ENCODE data around the gene ANXA1.
A peak's percentile ranks its signal among the peaks of the same experiment; 100 is the strongest.

The ANXA1 gene

GRCh38 chr9:73151653-73152542 is at the start of gene ANXA1:
TSS of gene ANXA1 (plus strand) at chr9:73151865. CDS start at chr9:73158536, 6,671 bp downstream.
- no peak for DNase-seq

DNA sequence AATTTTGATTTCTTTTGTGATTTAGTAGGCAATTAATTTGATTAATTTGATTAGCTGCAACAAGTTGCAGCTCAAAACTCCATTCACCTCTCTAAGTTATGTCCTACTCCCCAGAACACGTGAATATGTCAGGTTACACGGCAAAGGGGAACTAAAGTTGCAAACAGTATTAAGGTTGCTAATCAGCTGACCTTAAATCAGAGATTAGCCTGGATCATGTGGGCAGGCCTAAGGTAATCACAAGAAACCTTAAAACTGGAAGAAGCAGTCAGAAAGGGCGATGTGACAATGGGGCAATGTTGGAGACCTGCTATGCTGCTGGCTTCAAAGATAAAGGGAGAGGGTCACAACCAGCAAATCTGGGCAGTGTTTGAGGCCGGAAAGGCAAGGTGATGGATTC is 47.3 kb upstream of the ANXA1 start:
- no peak for DNase-seq

GRCh38 chr9:73104921-73105320 is 46.7 kb upstream of the ANXA1 start:
- DNase-seq: no peak

GRCh38 chr9:73107489-73108069 is 44.1 kb upstream of the ANXA1 start:
- DNase-seq: peak; percentile 55 to 61

GRCh38 chr9:73114058-73114457 is 37.6 kb upstream of the ANXA1 start:
- no peak for DNase-seq

GRCh38 chr9:73114958-73115357 is 36.7 kb upstream of the ANXA1 start:
- no peak for DNase-seq

- no peak for DNase-seq
Measured at GRCh38 chr9:73116031-73116430, 35.6 kb upstream of the ANXA1 start.

DNA sequence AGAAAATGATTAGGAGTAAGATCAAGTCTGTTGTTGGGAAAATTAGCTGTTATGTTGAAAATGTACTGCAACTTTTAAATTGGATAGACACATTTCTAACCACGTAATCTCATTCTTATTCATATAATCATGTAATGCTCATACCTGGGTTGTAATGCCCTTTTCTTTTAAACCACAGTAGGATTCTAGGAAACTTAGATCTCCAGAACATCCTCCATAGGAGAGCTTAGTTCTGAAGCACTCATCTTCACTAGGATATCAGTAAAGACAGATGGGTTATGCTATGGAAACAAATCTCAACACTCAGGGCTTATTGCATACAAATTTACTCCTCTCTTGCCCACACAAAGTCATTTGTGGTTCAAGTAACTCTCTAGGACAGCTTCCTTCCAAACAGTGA is 34.8 kb upstream of the ANXA1 start:
- no peak for DNase-seq

GRCh38 chr9:73118286-73118685 is 33.4 kb upstream of the ANXA1 start:
- DNase-seq: no peak

DNA sequence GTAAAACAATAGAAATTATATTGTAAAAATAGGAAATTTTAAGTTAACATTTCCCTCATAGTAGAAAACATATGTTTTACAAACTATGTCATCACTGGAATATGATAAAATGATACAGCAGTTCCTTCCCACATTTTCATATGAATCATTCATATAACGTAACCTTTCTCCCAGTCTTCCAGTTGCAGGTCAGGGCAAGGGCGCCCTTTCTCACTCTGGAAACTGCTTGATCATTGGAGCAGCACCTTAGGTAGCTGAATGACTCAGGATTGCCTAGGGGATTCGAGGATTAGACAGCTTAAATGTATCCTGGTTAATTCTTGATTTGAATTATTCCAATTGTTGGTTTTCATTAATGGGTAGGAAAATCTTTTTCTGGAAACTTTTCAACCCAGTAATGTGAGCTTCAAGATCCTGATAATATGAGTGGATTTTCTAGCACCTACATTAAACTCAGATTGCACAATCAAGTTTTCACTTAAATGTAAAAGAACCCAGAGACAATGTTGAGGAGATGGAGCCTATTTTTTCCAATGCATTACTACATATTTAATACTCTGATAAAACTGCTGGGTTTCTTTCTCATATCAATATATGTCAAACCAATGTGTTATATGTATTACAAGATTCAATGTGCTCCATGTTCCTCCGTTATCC is 32.6 kb upstream of the ANXA1 start:
- DNase-seq: no peak

DNA sequence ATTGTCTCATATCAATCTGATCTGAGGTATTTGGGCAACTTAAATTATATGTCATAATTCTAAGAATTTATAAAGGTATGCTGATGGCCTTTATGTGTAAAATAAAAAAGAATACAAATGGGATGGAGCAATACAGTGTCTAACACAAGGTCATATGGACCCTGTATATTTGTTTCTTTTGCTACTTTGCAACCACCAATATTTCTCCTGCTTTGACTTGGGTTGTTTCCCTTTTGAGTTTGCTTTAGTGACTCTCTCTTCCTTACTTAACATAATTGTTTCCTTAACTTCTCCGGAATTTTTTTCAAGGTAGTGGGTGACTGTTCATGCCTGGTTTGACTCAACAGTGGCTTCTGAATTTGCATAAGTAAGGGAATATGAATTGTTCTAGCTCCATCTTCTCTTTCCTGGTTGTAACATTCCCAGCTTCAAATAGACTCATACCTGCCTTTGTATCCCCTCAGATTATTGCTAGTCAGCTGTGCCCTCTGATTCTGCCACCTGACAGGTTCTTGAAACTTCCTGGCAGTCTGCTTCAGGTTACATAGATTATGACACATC is 30.2 kb upstream of the ANXA1 start:
- no peak for DNase-seq

DNA sequence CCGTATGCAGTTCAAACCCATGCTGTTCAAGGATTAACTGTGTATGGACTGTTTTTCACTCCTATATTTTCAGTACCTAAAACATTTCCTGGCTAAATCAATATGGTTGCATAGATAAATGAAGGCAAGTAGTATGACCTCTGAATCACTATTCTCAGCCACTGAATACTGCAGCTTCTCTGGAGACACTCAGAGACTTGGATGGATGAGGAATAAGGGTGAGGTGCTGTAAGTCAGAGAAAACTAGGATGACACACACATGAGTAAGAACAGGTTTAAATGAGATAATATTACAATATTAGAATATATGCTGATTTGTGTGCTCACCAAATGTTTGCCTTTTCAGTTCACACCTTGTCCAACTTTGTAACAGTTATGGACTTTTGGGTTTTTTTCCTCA is 26.0 kb upstream of the ANXA1 start:
- DNase-seq: no peak

- no peak for DNase-seq
Measured at GRCh38 chr9:73129941-73130685, 21.6 kb upstream of the ANXA1 start.

GRCh38 chr9:73131461-73131860 is 20.2 kb upstream of the ANXA1 start:
- no peak for DNase-seq

GRCh38 chr9:73132034-73132776 is 19.5 kb upstream of the ANXA1 start:
- DNase-seq: peak; percentile 64 to 70

DNA sequence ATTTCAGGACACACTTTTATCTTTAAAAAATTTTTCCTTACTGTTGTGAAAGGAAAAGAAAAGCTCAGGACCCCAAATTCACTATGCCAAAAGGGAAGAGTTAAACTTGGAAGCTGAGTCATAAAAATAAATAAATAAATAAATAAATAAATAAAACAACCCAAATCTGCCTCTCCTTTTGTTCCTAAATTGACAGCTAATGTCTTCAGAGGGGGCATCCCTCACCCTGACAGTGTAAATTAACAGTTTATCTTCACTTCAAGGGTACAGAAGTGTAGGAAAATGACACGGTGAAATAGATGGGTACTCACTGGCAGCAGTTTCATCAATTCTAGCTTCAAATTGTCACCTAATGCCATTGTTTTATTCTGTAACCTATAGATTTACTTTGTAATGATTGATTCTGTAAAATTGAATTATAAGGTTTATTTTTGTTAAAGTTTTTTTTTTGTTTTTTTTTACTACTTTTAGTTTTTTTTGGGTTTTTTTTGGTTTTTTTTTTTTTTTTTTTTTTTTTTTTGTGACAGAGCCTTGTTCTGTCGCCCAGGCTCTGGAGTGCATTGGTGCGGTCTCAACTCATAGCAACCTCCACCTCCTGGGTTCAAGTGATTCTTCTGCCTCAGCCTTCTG is 18.5 kb upstream of the ANXA1 start:
- DNase-seq: no peak

DNA sequence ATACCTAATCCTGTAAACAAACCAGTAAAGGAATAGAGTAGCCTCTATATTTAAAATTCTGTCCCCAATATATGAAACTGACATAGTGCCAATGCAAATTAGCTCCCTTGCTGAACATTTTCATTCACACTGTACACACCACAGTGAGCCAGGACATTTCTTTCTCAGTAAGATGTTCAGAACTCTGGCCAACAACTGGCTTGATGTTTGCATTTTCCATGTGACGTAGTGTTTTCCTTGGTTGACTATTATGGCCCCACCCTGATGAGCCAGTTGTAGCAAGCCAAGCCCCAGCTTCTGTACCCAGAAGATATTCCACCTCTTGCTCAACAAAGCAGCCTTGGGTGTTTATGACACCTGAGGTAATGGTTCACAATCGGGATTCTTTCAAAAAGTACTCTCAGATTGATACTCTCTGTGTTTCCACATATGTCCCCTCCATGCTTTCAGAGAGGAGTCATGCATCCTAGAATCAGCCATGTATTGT is 17.7 kb upstream of the ANXA1 start:
- no peak for DNase-seq

- DNase-seq: no peak
Measured at GRCh38 chr9:73135394-73135793, 16.3 kb upstream of the ANXA1 start.

- no peak for DNase-seq
Measured at GRCh38 chr9:73137286-73137899, 14.3 kb upstream of the ANXA1 start.

- no peak for DNase-seq
Measured at GRCh38 chr9:73137914-73138313, 13.8 kb upstream of the ANXA1 start.

DNA sequence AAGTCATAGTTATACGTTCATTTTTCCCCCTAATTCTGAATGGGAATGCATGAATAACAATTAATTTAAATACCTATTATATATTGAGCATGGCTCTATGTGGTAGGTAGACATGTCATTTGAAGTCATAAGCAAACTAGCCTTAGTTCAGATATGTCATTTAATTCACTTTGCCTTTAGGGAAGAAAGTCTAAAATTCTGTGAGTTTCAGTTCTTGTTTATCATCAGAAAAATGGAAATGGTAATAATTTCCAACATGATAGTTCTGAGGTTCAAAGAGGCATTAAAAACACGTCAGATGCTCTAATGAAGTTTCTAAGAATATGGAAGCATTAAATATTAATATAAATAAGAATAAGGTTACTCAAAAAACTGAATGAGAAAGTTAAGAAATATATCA is 13.1 kb upstream of the ANXA1 start:
- no peak for DNase-seq

Measured in activated T-cell treated with anti-CD3 and anti-CD28 coated beads, Interleukin-2, amount 50 U/mL, for 48 hours (primary cell).